ENCODE measurements around the gene LHFPL2. TPM values are rescaled to one million over a fixed set of nuclear protein-coding genes. Genes with fewer than 3 reads are reported as not detected.

Gene LHFPL2
- total RNA-seq, 1 donor from 2014 or later, result 33.1 TPM

DNA sequence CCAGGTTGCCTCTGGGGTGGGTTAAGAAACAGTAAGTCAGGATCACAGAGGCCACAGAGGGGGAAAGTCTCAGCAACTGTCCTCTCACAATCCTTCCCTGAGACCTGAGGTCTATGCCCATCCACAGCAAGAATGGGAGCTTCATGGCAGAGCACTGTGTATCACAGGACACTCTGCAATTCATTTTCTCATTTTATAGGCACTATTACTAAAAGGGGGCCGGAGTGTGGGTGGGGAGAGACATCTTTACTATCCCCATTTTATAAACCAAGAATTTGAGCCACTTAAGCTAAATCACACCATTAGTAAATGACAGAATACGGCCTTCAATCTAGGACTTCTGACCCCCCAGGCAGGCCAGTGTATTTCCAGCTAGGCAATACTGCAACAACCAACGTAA, 79.9 kb downstream of the LHFPL2 start:
- TF ChIP-seq, protein P1, sequence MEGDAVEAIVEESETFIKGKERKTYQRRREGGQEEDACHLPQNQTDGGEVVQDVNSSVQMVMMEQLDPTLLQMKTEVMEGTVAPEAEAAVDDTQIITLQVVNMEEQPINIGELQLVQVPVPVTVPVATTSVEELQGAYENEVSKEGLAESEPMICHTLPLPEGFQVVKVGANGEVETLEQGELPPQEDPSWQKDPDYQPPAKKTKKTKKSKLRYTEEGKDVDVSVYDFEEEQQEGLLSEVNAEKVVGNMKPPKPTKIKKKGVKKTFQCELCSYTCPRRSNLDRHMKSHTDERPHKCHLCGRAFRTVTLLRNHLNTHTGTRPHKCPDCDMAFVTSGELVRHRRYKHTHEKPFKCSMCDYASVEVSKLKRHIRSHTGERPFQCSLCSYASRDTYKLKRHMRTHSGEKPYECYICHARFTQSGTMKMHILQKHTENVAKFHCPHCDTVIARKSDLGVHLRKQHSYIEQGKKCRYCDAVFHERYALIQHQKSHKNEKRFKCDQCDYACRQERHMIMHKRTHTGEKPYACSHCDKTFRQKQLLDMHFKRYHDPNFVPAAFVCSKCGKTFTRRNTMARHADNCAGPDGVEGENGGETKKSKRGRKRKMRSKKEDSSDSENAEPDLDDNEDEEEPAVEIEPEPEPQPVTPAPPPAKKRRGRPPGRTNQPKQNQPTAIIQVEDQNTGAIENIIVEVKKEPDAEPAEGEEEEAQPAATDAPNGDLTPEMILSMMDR (IDR thresholded peaks at IDR 0.05; ENCODE audit: insufficient read depth, low read length, poor library complexity, severe bottlenecking), result no peak
- no peak overlapping the region for H3K4me3 ChIP-seq (ENCODE audit: low read depth, low read length)
- no peaks in the 10 kb centered on the region for H3K36me3 ChIP-seq (ENCODE audit: control insufficient read depth, insufficient read depth, low read length)
- no peaks in the 10 kb centered on the region for H3K27me3 ChIP-seq (ENCODE audit: control insufficient read depth, insufficient read depth, low read length)
- no peak for DNase-seq (ENCODE audit: low read depth)

DNA sequence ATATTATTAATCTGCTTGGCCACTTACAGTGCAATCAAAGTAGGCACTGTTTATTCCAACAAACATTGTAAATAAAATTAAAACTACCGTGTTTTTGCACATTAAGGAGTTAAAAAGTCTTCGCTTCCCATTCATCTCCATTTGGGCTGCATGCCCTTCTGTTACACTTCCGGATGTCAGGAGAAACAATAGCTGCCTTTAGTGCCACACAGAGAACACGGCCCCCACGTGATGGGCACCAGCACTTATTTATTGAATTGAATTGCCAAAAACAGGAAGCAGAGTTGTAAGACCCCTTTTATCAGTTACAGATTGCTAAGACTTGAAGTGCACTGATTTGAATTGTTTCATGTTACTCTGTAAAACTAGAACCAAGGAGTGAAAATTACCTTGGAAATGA, 80.4 kb downstream of the LHFPL2 start:
- TF ChIP-seq, protein P1 (IDR thresholded peaks at IDR 0.05; ENCODE audit: insufficient read depth, low read length, poor library complexity, severe bottlenecking), result no peak
- no peak for DNase-seq (ENCODE audit: low read depth)
- no peaks in the 10 kb centered on the region for H3K36me3 ChIP-seq (ENCODE audit: control insufficient read depth, insufficient read depth, low read length)

DNA sequence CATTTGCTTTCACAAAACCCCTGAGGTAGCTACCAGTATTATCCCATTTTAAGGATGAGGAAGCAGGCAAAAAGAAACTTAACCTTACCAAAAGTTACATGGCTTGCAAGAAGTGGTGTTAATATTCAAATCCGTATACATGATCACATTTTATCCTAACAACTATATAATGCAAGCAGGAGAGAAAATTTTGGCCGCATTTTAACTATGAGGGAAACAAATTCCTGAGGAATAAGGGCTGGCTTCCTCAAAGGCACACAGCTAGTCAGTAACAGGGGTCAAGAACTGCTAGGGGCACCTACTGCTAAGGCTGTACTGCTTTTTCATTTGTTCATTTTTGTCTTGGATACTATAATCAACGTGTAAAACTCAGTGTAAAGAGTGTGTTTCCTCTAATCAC, 81.0 kb downstream of the LHFPL2 start:
- Histone ChIP-seq H3K27me3 (ENCODE audit: control insufficient read depth, insufficient read depth, low read length) (no peaks in the 10 kb centered on the region), H3K4me3 (ENCODE audit: low read depth, low read length) (no peak overlapping the region), H3K36me3 (ENCODE audit: control insufficient read depth, insufficient read depth, low read length) (no peaks in the 10 kb centered on the region)
- TF ChIP-seq, protein P1 (IDR thresholded peaks at IDR 0.05; ENCODE audit: insufficient read depth, low read length, poor library complexity, severe bottlenecking), result no peak
- no peak for DNase-seq (ENCODE audit: low read depth)

More for the DNA sequence above, 80.4 kb downstream of the LHFPL2 start:
- Histone ChIP-seq H3K4me3 (ENCODE audit: low read depth, low read length) (no peak overlapping the region), H3K27me3 (ENCODE audit: control insufficient read depth, insufficient read depth, low read length) (no peaks in the 10 kb centered on the region)

DNA sequence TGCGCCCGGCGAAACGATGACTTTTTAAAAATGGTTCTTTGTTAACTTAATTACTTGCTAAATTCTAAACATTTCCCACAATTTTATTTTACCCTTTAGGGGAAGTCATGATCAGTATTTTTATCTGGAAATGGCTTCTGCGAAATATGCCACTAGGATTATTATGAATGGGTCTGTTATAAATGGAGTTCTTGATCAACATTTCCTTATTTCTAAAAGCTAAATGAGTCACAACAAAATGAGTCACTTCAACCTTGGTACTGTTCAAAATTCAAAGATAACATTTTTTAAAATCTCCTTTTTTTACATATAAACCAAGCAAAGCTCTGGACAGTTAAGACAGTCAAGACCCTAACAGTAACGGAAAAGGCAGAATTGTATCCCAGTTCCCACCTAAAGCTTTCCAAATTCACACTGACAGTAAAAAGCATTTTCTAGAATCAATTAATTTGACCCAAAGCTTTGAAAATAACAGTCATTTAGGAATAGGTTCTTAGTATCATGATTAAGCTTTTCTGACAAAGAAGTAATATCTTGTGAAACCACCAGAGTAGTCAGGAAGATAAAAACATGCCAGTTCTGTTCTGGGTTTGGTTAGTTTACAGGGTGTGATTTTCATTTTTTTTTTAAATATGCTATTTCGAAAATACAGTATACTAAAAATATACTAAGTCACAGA, 81.7 kb downstream of the LHFPL2 start:
- TF ChIP-seq, protein P1 (IDR thresholded peaks at IDR 0.05; ENCODE audit: insufficient read depth, low read length, poor library complexity, severe bottlenecking), result no peak
- Histone ChIP-seq H3K4me3 (ENCODE audit: low read depth, low read length) (no peak overlapping the region), H3K36me3 (ENCODE audit: control insufficient read depth, insufficient read depth, low read length) (no peaks in the 10 kb centered on the region), H3K27me3 (ENCODE audit: control insufficient read depth, insufficient read depth, low read length) (no peaks in the 10 kb centered on the region)
- DNase-seq (ENCODE audit: low read depth), result no peak

DNA sequence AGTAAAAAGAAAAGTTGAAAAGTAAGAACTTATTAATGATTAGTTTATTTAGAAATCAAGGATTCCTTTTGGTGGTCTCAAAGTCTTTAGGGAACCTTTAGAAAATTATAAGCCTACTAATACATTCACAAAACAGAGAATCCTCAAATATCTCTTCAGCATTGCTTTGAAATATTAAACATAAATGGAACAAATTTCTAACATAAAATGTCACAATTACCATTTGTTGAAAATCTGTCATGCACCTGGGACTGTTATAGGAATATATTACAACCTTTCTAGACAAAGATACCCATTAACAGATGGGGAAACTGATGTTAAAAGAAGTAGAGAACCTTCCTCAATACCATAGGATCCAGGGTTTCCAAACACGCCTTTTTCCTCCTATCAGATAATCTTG, 83.2 kb downstream of the LHFPL2 start:
- Histone ChIP-seq H3K36me3 (ENCODE audit: control insufficient read depth, insufficient read depth, low read length) (no peaks in the 10 kb centered on the region), H3K4me3 (ENCODE audit: low read depth, low read length) (no peak overlapping the region), H3K27me3 (ENCODE audit: control insufficient read depth, insufficient read depth, low read length) (no peaks in the 10 kb centered on the region)
- TF ChIP-seq, protein P1 (IDR thresholded peaks at IDR 0.05; ENCODE audit: insufficient read depth, low read length, poor library complexity, severe bottlenecking), result no peak
- no peak for DNase-seq (ENCODE audit: low read depth)

DNA sequence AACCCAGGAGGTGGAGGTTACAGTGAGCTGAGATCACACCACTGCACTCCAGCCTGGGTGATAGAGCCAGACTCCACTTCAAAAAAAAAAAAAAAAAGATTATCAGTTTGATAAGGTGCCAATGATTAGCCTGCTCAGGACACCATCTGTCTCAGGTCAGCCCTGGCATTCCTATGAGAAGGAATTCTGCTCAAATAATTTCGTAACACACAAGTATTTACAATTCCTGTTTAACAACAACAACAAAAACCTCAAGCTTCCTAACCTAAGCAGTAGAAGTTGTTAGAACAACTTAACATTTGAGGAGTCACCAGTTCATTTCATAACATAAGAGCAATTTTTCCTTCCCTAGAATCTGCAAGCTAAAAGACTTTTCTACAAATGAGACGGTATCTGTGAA, 85.0 kb downstream of the LHFPL2 start:
- Histone ChIP-seq H3K27me3 (ENCODE audit: control insufficient read depth, insufficient read depth, low read length) (no peaks in the 10 kb centered on the region), H3K4me3 (ENCODE audit: low read depth, low read length) (no peak overlapping the region), H3K36me3 (ENCODE audit: control insufficient read depth, insufficient read depth, low read length) (no peaks in the 10 kb centered on the region)
- no peak for DNase-seq (ENCODE audit: low read depth)
- TF ChIP-seq, protein P1 (IDR thresholded peaks at IDR 0.05; ENCODE audit: insufficient read depth, low read length, poor library complexity, severe bottlenecking), result no peak
